ENCODE results near the gene ANKAR.
"Not testable (repeated sequence)": the region's sequence is repeated elsewhere in the genome, so short reads cannot be mapped to it uniquely, and the experiment has no call there.

Gene ANKAR

GRCh38 chr2:189658306-189659212 is 15.9 kb upstream of the ANKAR start:
- DNase-seq, result peak in 5 of 6 experiments; percentile 5 to 64 (median 30)

DNA sequence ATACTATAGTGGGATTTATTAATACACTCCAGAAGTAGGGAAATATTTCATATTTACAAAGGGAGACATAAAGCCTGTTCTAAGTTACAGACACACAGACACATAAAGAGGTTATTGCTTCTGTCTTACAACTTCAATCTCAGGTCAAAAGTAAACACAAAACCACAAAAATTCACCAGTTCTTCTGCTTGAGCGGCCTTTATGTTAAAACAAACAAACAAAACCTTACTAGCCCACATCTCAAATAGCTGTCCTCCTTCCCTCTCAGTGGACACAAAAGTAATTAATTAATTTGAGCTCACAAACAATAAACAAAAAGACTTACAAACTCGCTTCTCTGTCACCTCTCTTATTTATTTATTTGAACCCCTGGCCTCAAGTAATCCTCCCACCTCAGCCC is 14.7 kb upstream of the ANKAR start:
- DNase-seq, result no peak

DNA sequence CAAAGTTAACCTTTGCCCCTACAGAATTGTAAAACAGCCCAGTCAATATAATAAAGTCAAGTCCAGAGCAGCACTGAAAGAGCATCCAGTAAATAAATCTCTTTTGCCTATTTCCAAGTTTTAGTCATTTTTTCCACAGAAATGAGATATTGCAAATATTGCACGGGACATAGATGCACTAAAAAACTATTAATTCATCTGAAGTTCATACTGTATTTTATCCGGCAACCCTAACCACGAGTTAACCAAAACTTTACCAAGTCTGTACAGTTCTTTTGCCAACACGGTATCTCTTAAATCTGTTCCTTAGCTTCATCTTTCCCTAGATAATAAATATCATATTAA is 13.7 kb upstream of the ANKAR start:
- DNase-seq, result no peak

DNA sequence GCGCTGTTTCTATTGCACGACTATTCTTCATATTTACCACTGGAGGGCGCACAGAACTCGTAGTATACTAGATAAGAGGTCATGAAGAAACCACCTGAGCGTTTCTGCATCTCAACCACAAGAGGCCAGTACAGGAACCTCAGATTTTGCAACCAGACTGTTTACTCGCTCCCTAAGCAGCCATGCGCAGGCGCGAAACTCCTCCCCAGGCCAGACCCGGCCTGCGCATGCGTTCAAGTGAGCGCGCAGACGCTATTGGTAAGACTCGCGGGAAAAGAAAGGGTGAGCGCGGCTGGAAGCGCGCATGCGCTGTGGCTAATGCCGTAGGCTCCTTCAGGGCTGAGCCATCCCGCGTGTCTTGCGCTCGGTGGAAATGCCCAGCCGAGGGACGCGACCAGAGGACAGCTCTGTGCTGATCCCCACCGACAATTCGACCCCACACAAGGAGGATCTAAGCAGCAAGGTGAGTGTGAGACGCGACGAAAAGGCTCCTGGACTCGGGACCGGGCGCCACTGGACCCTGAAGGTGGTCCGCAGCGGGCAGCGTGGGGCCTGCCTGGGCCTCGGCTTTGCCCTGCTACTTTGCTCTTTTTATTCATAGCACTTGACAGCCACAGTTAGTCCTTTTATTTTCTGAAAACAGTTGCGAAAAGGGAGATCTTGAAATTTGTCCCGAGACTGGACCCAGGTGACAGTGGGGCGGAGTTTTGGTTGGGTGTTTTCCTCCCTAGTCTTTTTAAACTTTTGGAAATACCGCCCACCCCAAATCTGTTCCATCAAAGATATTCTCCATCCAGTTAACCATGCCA is 13.1 kb upstream of the ANKAR start, which contains the start of gene ASNSD1:
TSS of gene ASNSD1 (plus strand) at position 312 of the 809 bp plus-strand sequence. CDS start 4,674 bp downstream, outside the sequence.
- peak; percentile 90 to 99 (median 99) for DNase-seq

DNA sequence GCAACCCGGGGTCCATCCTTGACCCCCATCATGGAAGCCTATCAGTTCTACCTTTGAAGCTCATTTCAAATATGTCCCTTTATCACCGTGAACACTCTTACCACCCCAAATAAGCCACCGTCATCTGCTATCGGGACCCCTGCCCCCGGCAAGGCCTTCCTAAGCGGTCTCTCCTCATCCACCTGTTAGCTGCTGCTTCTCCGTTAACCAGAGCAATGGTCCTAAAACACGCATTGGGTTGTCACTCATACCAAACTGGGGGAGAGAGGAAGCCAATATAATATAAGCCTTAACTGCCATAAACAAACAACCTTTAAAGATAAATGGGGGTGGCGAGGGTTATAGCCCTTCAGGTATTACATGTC is 12.5 kb upstream of the ANKAR start:
- DNase-seq, result peak in 2 of 6 experiments; percentile 25 to 34

- peak in 1 of 6 experiments; percentile 1 for DNase-seq
Observed at GRCh38 chr2:189662669-189663226, 11.7 kb upstream of the ANKAR start.

GRCh38 chr2:189663319-189663718 is 11.2 kb upstream of the ANKAR start:
- DNase-seq, result not testable (repeated sequence)

DNA sequence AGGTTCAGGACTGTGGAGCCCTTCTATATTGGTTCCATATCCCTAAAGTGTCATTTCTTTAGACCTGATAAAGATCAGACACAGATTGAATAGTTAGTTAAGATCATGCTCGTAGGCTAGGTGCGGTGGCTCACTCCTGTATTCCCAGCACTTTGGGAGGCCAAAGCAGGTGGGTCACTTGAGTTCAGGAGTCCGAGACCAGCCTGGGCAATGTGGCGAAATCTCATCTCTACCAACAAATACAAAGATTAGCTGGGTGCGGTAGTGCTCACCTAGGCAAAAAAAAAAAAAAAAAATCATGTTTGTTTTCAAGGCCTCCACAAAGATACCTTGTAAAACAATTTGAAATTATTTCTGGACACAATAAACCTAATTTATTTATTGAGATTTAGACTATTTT is 4.6 kb upstream of the ANKAR start:
- no peak for DNase-seq

DNA sequence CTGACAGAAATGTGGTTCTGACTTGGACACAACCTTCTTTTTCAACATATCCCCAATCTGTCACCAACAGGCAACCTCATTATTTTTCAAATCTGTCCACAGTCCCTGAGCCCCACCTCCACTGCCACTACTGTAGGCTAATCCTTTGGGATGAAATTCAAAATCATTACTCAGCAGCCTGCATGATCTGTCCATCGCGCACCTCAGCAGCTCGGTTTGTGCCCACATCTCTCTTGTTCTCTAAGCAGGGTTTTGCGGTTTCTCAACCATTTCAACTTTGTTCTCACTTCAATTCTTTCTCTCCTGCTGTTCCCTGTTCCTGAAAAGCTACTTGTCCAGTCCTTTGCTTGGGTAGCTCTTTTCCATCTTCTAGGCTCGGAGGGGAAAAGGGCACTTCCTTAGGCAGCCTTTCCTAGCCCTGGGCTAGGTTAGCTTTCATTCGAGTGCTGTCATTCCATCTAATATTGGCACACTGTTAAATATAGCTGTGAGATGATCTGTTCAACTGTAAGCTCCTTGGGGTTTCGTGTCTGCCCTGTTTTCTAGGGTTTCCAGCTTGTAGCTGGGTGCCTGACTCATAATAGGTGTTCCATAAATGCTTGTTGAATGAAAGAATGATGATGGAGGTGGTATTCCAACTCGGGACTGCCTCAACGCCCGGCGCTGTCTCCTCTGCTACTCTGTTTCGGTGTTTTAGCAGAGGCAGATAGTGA is 653 bp upstream of the ANKAR start:
- DNase-seq, result no peak

DNA sequence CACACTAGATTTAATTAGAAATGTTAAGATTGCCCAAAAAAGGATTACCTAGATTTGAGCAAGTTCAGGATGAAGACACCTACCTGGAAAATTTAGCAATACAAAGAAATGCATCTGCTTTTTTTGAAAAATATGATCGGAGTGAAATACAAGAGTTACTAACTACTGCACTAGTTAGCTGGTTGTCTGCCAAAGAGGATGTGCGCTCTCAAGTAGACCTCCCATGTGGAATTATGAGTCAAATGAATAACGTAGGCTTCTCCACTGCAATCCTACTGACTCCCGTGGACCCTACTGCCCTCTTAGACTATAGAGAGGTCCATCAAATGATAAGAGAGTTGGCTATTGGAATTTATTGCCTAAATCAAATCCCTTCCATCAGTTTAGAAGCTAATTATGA is 2.0 kb downstream of the ANKAR start:
- DNase-seq, result no peak

DNA sequence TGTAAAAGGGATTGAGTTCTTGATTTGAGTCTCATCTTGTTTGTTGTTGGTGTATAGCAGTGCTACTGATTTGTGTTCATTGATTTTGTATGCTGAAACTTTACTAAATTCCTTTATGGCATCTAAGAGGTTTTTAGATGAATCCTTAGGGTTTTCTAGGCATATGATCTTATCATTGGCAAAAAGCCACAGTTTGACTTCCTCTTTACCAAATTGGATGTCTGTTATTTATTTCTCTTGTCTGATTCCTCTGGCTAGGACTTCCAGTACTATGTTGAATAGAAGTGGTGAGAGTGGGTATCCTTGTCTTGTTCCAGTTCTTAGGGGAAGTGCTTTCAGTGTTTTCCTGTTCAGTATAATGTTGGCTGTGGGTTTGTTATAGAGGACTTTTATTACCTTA is 4.8 kb downstream of the ANKAR start:
- DNase-seq, result no peak

DNA sequence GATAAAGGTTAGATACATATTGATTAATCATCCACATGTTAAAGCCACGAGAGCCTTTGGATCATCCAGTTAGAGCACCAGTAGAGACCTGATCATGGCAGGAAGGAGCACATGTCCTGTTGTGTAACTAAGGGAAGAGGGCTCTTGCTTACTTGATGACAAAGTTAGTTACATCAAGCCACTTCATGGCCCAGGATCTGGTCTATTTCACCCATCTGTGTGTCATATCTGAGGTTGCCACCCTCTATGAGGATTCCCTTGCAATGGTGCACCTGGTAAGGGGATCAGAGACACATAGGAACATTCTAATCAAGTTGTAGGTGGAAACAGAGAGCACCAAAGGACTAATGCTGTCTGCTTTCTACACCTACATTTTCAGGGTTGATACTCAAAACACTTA is 6.7 kb downstream of the ANKAR start:
- DNase-seq, result no peak

- DNase-seq, result no peak
Observed at GRCh38 chr2:189681903-189682302, 7.4 kb downstream of the ANKAR start.

DNA sequence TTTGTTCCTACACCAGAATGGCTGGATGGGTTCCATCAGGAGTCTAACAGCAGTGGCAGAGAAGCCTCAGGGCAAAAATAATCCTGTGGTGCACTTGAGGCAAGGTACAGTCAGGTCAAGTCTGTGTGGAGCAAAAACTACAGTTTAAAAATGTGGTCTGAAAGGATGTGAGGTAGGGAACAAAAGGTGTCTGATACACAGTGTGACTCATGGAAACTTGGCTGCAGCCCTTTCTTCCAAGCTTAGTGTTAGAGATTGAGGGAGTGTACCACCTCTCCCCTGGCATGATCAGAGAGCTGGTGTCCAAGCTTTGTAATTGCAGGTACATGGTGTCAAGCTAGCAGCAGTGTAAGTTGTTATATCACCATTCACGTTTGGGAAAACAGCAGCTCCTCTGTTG is 8.9 kb downstream of the ANKAR start:
- no peak for DNase-seq

- no peak for DNase-seq
Observed at GRCh38 chr2:189684811-189685210, 10.3 kb downstream of the ANKAR start.

GRCh38 chr2:189685540-189686229 is 11.2 kb downstream of the ANKAR start:
- no peak for DNase-seq

GRCh38 chr2:189687796-189688195 is 13.3 kb downstream of the ANKAR start:
- DNase-seq, result not testable (repeated sequence)

DNA sequence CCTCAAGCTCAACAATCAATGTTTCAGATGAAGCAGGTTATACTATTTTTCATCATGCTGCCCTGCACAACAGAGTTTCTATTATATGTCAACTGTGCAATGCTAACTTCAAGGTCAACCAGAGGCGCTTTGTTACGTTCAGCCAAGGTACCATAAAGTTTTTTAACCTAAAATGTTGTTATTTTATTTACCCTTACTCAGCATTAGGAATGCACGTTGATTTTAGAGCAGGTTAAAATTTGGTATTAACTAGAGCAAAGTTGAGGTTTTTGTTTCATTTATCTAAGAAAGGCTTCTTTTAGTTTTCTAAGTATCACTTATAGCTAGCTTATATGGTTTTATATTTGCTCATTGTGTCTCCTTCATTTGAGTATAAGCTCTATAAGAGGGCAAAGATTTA is 21.8 kb downstream of the ANKAR start:
- no peak for DNase-seq

- DNase-seq, result peak in 5 of 6 experiments; percentile 5 to 59 (median 19)
Observed at GRCh38 chr2:189698020-189698887, 23.8 kb downstream of the ANKAR start.

- no peak for DNase-seq
Observed at GRCh38 chr2:189700681-189701080, 26.2 kb downstream of the ANKAR start.

GRCh38 chr2:189702071-189702470 is 27.6 kb downstream of the ANKAR start:
- DNase-seq, result no peak
